ENCODE results near the gene USP48.

Gene USP48

GRCh38 chr1:21749859-21750468 is 33.0 kb downstream of the USP48 start:
- DNase-seq (ENCODE audit: low read depth in 1 of 2, low spot score in 1 of 2) = no peak

- no peak for DNase-seq (ENCODE audit: low read depth in 1 of 2, low spot score in 1 of 2)
Observed at GRCh38 chr1:21749109-21749508, 33.8 kb downstream of the USP48 start.

DNA sequence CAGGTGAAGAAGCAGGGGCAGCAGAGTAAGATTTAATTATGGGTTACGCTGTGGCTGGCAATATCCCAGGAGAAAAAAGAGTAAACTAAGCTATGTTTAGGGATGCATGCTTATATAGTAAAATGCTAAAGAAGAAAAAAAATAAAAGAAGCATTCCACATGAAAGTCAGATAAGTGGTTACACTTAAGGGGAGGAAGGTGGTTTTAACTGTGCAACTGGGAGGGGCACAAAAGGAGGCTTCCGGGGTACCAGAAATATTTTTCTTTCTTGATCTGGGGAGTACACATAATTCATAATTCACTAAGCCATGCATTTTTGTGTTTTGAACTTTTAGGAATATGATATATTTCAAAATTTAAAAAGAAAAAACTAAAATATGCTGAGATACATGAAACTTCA is 39.5 kb downstream of the USP48 start:
- no peak for DNase-seq (ENCODE audit: low read depth in 1 of 2, low spot score in 1 of 2)

DNA sequence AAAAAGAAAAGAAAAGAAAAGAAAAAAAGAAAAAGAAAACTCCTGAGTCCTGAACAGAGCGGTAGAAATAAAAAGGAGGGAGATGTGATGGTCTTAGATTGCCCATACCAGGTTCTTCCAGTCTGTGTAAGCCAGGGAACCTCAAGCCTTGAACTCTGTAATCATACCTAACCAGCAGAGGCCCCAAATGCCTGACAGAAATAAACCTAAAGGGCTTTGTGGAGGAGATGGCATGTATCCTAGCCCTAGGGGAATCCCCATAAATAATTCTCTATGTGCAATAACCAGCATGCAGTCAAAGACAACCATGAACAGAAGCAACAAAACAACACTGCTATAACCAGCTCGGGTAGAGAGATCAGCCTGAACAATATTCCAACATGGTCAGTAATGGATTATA is 40.4 kb downstream of the USP48 start:
- no peak for DNase-seq (ENCODE audit: low read depth in 1 of 2, low spot score in 1 of 2)

- DNase-seq (ENCODE audit: low read depth in 1 of 2, low spot score in 1 of 2) = no peak
Observed at GRCh38 chr1:21741206-21741605, 41.7 kb downstream of the USP48 start.

DNA sequence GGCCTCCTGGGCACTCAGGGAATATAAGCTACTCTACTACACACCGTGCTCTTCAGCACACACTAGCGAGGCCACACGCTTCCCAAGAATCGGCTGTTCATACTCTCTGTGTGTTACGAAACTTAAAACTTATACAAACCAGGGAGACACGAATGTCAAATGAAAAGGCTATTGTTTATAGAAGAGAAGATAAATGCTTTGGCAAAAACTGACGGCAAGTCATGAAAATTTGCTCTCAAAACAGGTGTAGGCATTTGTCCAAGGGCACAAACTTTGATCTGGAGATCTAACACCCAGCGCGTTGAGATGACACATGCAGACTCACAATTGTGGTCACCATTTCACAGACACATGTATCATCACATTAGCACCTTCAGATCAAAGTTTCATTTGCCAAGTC is 46.1 kb downstream of the USP48 start:
- DNase-seq (ENCODE audit: low read depth in 1 of 2, low spot score in 1 of 2) = no peak

DNA sequence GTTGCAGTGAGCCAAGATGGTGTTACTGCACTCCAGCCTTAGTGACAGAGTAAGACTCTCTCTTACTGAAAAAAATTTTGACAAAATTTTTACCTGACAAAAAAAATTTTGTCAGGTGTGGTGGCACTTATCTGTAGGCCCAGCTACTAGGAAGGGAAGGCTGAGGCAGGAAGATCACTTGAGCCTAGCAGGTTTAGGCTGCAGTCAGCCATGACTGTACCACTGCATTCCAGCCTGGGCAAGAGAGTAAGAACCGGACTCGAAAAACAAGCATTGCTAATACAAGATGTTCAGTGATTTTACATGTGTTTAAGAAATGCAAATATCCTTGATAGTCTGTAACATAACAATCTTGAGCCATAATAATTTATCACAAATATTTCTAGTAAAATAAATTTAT is 46.9 kb downstream of the USP48 start:
- DNase-seq (ENCODE audit: low read depth in 1 of 2, low spot score in 1 of 2) = no peak

- DNase-seq (ENCODE audit: low read depth in 1 of 2, low spot score in 1 of 2) = no peak
Observed at GRCh38 chr1:21734526-21734925, 48.4 kb downstream of the USP48 start.

GRCh38 chr1:21732664-21733063 is 50.3 kb downstream of the USP48 start:
- DNase-seq (ENCODE audit: low read depth in 1 of 2, low spot score in 1 of 2) = no peak

- DNase-seq (ENCODE audit: low read depth in 1 of 2, low spot score in 1 of 2) = no peak
Observed at GRCh38 chr1:21725748-21726392, 57.1 kb downstream of the USP48 start.

DNA sequence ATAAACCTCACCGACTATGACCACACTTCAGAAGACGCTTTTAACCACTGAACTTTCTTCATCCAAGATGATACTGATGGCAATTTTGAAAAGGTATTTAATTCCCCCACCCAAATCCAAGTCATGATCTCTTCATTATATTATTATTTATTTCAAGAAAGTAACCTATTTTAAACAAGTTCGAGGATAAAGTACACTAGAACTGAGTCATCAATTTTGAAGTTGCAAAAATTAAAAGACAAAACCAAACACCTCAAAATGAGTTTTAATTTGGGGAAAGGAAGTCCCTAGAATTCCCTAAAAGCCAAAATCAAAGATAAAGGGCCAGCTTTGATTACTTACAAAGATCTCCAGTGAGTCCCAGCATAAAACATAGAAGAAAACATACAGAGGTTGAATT is 58.4 kb downstream of the USP48 start:
- DNase-seq (ENCODE audit: low read depth in 1 of 2, low spot score in 1 of 2) = no peak

DNA sequence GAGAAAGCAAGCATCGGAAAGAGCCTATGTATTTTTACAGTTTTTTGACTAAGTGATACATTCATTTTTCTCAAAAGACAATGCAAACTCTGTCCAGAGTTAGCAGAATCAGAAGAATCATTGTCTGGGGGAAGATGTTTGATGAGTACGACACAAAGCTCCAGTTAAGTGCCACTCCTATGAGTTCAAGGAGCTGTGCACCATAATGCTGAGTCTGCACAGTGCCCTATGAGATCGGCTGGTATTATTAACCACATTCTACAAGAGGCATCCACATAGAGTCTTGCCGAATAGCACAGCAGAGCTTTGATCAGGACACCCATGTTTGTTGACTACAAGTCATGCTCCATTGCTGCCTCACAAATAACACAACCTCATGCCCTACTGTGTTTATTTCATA is 58.9 kb downstream of the USP48 start:
- no peak for DNase-seq (ENCODE audit: low read depth in 1 of 2, low spot score in 1 of 2)

- DNase-seq (ENCODE audit: low read depth in 1 of 2, low spot score in 1 of 2) = no peak
Observed at GRCh38 chr1:21721295-21721985, 61.5 kb downstream of the USP48 start.

- no peak for DNase-seq (ENCODE audit: low read depth in 1 of 2, low spot score in 1 of 2)
Observed at GRCh38 chr1:21716169-21716568, 66.8 kb downstream of the USP48 start.

DNA sequence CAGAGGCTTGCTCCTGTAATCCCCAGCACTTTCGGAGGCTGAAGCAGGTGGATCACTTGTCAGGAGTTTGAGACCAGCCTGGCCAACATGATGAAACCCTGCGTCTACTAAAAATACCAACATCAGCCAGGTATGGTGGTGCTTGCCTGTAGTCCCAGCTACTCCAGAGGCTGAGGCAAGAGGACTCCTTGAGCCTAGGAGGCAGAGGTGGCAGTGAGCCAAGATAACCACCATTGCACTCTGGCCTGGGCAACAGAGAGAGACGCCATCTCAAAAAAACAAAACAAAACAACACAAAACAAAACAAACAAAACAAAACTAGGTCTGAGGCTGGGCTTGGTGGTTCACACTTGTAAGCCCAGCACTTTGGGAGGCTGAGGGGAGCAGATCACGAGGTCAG is 75.1 kb downstream of the USP48 start:
- no peak for DNase-seq (ENCODE audit: low read depth in 1 of 2, low spot score in 1 of 2)

GRCh38 chr1:21707086-21707840 is 75.7 kb downstream of the USP48 start:
- no peak for DNase-seq (ENCODE audit: low read depth in 1 of 2, low spot score in 1 of 2)

GRCh38 chr1:21706151-21706835 is 76.7 kb downstream of the USP48 start:
- no peak for DNase-seq (ENCODE audit: low read depth in 1 of 2, low spot score in 1 of 2)

- no peak for DNase-seq (ENCODE audit: low read depth in 1 of 2, low spot score in 1 of 2)
Observed at GRCh38 chr1:21705303-21705980, 77.5 kb downstream of the USP48 start.

DNA sequence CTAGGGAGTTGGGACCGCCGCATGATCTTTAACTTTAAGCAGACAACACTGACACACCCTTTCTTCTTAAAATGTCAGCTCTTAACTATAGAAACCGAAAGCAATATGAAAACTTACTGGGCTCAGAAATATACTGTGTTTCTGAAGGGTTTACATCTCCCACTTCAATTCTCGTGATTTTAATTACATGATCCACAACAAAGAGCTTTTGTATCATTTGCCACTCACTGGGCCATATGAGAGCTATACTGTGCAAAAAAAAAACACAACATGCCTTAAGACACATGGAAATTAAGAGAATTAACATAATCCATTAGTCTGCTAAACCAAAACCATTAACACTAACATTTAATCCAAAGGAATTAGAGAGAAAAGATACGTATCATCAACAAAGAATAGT is 78.8 kb downstream of the USP48 start:
- no peak for DNase-seq (ENCODE audit: low read depth in 1 of 2, low spot score in 1 of 2)

DNA sequence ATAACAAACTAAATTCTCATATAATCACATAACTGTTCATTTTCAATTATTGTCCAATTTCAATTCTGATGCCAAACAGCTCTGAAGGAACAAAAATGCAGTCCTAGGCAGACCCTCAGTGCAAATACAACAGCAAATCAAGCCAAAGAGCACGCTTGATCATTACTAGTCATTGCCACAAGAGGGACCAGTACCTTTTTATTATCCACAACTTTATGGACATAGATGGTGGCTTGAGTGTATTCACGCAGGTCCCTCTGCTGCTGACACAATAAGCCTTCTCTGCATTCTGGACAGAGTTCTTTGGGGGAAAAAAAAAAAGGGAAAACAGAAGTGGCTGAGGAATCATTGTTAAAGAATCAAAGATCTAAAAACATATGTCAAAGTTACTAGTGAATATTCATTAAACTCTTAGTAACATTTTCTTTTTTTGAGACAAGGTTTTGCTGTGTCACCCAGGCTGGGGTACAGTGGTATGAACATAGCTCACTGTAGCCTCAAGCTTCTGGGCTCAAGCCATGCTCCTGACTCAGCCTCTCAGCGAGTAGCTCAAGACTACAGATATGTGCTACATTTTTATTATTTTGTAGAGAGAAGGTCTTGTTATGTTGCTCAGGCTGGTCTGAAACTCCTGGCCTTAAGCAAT is 79.5 kb downstream of the USP48 start:
- DNase-seq (ENCODE audit: low read depth in 1 of 2, low spot score in 1 of 2) = no peak
